Activated T-cell treated with anti-CD3 and anti-CD28 coated beads, Interleukin-2, amount 50 U/mL, for 24 hours (primary cell): ENCODE data around the gene ZFAND2B.
"Not testable (repeated sequence)": the region's sequence is repeated elsewhere in the genome, so short reads cannot be mapped to it uniquely, and the experiment has no call there.

Source experiments
- DNase-seq: peaks from one replicate; pipeline ENCODE4 v3.0.0-alpha.2; 2020
- H3K27ac Mint-ChIP-seq: 2 replicates; pipeline ENCODE4 v1.8.0; 2020; ENCODE audit warnings: mild to moderate bottlenecking, mixed read lengths
- H3K27me3 Mint-ChIP-seq: 2 replicates; pipeline ENCODE4 v1.8.0; 2020; ENCODE audit warnings: mixed read lengths
- H3K36me3 Mint-ChIP-seq: 2 replicates; pipeline ENCODE4 v1.8.0; 2020; ENCODE audit warnings: low read depth, mixed read lengths
- H3K4me1 Mint-ChIP-seq: 2 replicates; pipeline ENCODE4 v1.8.0; 2020; ENCODE audit warnings: low read depth, mixed read lengths
- H3K4me3 Mint-ChIP-seq: 2 replicates; pipeline ENCODE4 v1.8.0; 2020; ENCODE audit warnings: mild to moderate bottlenecking, moderate library complexity, mixed read lengths
- H3K9me3 Mint-ChIP-seq: 2 replicates; pipeline ENCODE4 v1.8.0; 2020; ENCODE audit warnings: mixed read lengths

Gene ZFAND2B

GRCh38 chr2:219253753-219254589, 47.4 kb downstream of the ZFAND2B start, which contains the start of gene TUBA4A:
TSS of gene TUBA4A (minus strand) at chr2:219253918. CDS start at chr2:219253858, 60 bp downstream.
- Mint-ChIP-seq H3K4me3 (peak within 1 kb of the TSS; percentile 95), H3K9me3 (no peaks in the 10 kb centered on the region), H3K36me3 (peaks cover 47% of the 10 kb centered on the region), H3K27me3 (no peaks in the 10 kb centered on the region), H3K27ac (peak within 1 kb of the TSS; percentile 99), H3K4me1 (peaks cover 59% of the 10 kb centered on the region)
- peak; percentile 94 for DNase-seq

- Mint-ChIP-seq H3K9me3 (no peaks in the 10 kb centered on the region), H3K4me3 (peak overlapping the region; percentile 95), H3K36me3 (peaks cover 40% of the 10 kb centered on the region), H3K27me3 (no peaks in the 10 kb centered on the region), H3K27ac (peak overlapping the region; percentile 99), H3K4me1 (peaks cover 52% of the 10 kb centered on the region)
- DNase-seq = peak; percentile 78
Measured at GRCh38 chr2:219254590-219255201, 48.1 kb downstream of the ZFAND2B start.

GRCh38 chr2:219258942-219259341, 52.4 kb downstream of the ZFAND2B start:
- not testable (repeated sequence) for H3K27me3 Mint-ChIP-seq, H3K4me3 Mint-ChIP-seq, H3K9me3 Mint-ChIP-seq, H3K27ac Mint-ChIP-seq, DNase-seq, H3K36me3 Mint-ChIP-seq
- peaks cover 20% of the 10 kb centered on the region for H3K4me1 Mint-ChIP-seq
